ENCODE results near the gene APIP. TPM values are rescaled to one million over a fixed set of nuclear protein-coding genes. Genes with fewer than 3 reads are reported as not detected.

The APIP gene
- total and polyA plus RNA-seq, 10 of the 15 experiments (the other 5 are each of a cell fraction or from before 2014, with no cell fraction given) = 26.8 to 87.1 (median 52.8) TPM

- no peak overlapping the region for H2AFZ ChIP-seq (ENCODE audit: control insufficient read depth, low read depth, low read length)
- ChIA-PET POLR2A (no interaction called here), CTCF (no interaction called here), SMC1A (ENCODE audit: uncharacterized antibody, unreplicated experiment) (interaction anchor here (1.8 kb wide), 1 partner anchor 269 kb away, joined by 6 read pairs; no protein-coding TSS in a partner anchor), RAD21 (ENCODE audit: unreplicated experiment) (no interaction called here)
- in situ Hi-C loops (cut with MboI) (no loop called here), intact Hi-C loops (cut with micrococcal nuclease; ENCODE audit: unreplicated experiment) (no loop called here)
- H3K9ac ChIP-seq (ENCODE audit: control insufficient read depth, insufficient read depth, low read length) = no peak overlapping the region
- no peaks in the 10 kb centered on the region for H3K9me3 ChIP-seq (replicated peaks; ENCODE audit: control insufficient read depth, insufficient read depth, low read length)
- H4K20me1 ChIP-seq (ENCODE audit: control insufficient read depth, insufficient read depth) = no peaks in the 10 kb centered on the region
- H3K36me3 ChIP-seq (ENCODE audit: control insufficient read depth in 2 of 2, insufficient read depth in 2 of 2, low read length in 1 of 2) = no peaks in the 10 kb centered on the region
- ATAC-seq (no peak), FAIRE-seq (no peak), DNase-seq (ENCODE audit: low read depth, low spot score) (no peak)
- no peaks in the 10 kb centered on the region for H3K27me3 ChIP-seq (replicated peaks in 1 of 2; ENCODE audit: control insufficient read depth in 2 of 2, insufficient read depth in 2 of 2, low read length in 1 of 2)
- BruUV-seq (replicated peaks) = no TSS peak
- no peaks in the 10 kb centered on the region for H3K79me2 ChIP-seq (ENCODE audit: control insufficient read depth, insufficient read depth, low read length)
- no peak overlapping the region for H3K27ac ChIP-seq (ENCODE audit: control insufficient read depth, insufficient read depth)
- TF ChIP-seq ZSCAN29 (IDR thresholded peaks at IDR 0.05) (no peak), STAT3 (IDR thresholded peaks at IDR 0.05; ENCODE audit: low read depth, low read length) (no peak)
- no peak overlapping the region for H3K4me3 ChIP-seq
- WGBS (ENCODE audit: insufficient coverage, insufficient replicate concordance, low lambda C conversion rate, missing lambda C conversion rate) = 54% methylated on average over 5 of the region's 5 CpGs
- H3K4me1 ChIP-seq (ENCODE audit: control insufficient read depth, insufficient read depth, low read length) = no peaks in the 10 kb centered on the region
- H3K4me2 ChIP-seq (ENCODE audit: control insufficient read depth, insufficient read depth) = no peak overlapping the region
Measured at GRCh38 chr11:34855021-34855753, 61.0 kb downstream of the APIP start.

GRCh38 chr11:34851916-34852315 lies 64.3 kb downstream of the APIP start:
- no peak overlapping the region for H2AFZ ChIP-seq (ENCODE audit: control insufficient read depth, low read depth, low read length)
- no peak overlapping the region for H3K4me2 ChIP-seq (ENCODE audit: control insufficient read depth, insufficient read depth)
- H4K20me1 ChIP-seq (ENCODE audit: control insufficient read depth, insufficient read depth) = no peaks in the 10 kb centered on the region
- ChIA-PET RAD21 (ENCODE audit: unreplicated experiment) (no interaction called here), POLR2A (no interaction called here), SMC1A (ENCODE audit: uncharacterized antibody, unreplicated experiment) (no interaction called here), CTCF (no interaction called here)
- H3K4me1 ChIP-seq (ENCODE audit: control insufficient read depth, insufficient read depth, low read length) = no peaks in the 10 kb centered on the region
- FAIRE-seq (no peak), ATAC-seq (no peak), DNase-seq (ENCODE audit: low read depth, low spot score) (no peak)
- H3K79me2 ChIP-seq (ENCODE audit: control insufficient read depth, insufficient read depth, low read length) = no peaks in the 10 kb centered on the region
- BruUV-seq (replicated peaks) = no TSS peak
- no peak overlapping the region for H3K9ac ChIP-seq (ENCODE audit: control insufficient read depth, insufficient read depth, low read length)
- H3K9me3 ChIP-seq (replicated peaks; ENCODE audit: control insufficient read depth, insufficient read depth, low read length) = no peaks in the 10 kb centered on the region
- intact Hi-C loops (cut with micrococcal nuclease; ENCODE audit: unreplicated experiment) (no loop called here), in situ Hi-C loops (cut with MboI) (no loop called here)
- no peaks in the 10 kb centered on the region for H3K27me3 ChIP-seq (replicated peaks in 1 of 2; ENCODE audit: control insufficient read depth in 2 of 2, insufficient read depth in 2 of 2, low read length in 1 of 2)
- H3K36me3 ChIP-seq (ENCODE audit: control insufficient read depth in 2 of 2, insufficient read depth in 2 of 2, low read length in 1 of 2) = no peaks in the 10 kb centered on the region
- no peak overlapping the region for H3K27ac ChIP-seq (ENCODE audit: control insufficient read depth, insufficient read depth)
- no peak overlapping the region for H3K4me3 ChIP-seq
- TF ChIP-seq ESRRA (IDR thresholded peaks at IDR 0.05; ENCODE audit: low read length) = no peak
- TF ChIP-seq, protein P1, sequence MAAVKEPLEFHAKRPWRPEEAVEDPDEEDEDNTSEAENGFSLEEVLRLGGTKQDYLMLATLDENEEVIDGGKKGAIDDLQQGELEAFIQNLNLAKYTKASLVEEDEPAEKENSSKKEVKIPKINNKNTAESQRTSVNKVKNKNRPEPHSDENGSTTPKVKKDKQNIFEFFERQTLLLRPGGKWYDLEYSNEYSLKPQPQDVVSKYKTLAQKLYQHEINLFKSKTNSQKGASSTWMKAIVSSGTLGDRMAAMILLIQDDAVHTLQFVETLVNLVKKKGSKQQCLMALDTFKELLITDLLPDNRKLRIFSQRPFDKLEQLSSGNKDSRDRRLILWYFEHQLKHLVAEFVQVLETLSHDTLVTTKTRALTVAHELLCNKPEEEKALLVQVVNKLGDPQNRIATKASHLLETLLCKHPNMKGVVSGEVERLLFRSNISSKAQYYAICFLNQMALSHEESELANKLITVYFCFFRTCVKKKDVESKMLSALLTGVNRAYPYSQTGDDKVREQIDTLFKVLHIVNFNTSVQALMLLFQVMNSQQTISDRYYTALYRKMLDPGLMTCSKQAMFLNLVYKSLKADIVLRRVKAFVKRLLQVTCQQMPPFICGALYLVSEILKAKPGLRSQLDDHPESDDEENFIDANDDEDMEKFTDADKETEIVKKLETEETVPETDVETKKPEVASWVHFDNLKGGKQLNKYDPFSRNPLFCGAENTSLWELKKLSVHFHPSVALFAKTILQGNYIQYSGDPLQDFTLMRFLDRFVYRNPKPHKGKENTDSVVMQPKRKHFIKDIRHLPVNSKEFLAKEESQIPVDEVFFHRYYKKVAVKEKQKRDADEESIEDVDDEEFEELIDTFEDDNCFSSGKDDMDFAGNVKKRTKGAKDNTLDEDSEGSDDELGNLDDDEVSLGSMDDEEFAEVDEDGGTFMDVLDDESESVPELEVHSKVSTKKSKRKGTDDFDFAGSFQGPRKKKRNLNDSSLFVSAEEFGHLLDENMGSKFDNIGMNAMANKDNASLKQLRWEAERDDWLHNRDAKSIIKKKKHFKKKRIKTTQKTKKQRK (IDR thresholded peaks at IDR 0.05; ENCODE audit: low read depth, low read length) = no peak
- TF ChIP-seq BACH1 (IDR thresholded peaks at IDR 0.05; ENCODE audit: borderline replicate concordance) = no peak
- TF ChIP-seq MLLT1 (IDR thresholded peaks at IDR 0.05) = no peak
- no peak for TF ChIP-seq CREB1 (IDR thresholded peaks at IDR 0.05; ENCODE audit: low read depth)
- no peak for TF ChIP-seq NR2C1 (IDR thresholded peaks at IDR 0.05)
- no peak for TF ChIP-seq ZBTB4 (CRISPR knock-in tag; IDR thresholded peaks at IDR 0.05)
- TF ChIP-seq SUZ12 (IDR thresholded peaks at IDR 0.05; ENCODE audit: unreplicated experiment) = no peak
